ENCODE measurements around the gene SPATA31C1.
A peak's percentile ranks its signal among the peaks of the same experiment; 100 is the strongest.

The SPATA31C1 gene

DNA sequence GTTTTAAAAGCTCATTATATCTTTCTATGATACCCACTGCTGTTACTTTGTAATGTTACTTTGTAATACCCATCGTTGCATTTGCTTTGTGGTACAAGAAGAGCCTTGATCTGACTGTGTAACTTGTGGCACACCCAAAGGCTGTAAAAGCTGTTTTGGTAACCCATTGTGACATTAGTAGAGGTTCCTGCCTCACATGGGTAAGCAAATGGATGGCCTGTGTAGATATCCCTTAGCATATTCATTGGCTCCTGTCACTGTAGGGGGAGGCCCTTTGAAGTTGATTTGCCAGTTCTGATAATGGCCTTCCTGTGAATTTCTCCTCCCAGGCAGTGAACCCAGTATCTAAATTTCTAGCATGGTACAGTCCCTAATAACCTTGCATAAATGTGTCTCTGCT is 40.8 kb downstream of the SPATA31C1 start:
- no peak for DNase-seq (ENCODE audit: low read depth)
- H3K4me3 ChIP-seq (ENCODE audit: control insufficient read depth, low read depth, low read length) = no peak overlapping the region
- no peak for TF ChIP-seq CTCF (IDR thresholded peaks at IDR 0.05; ENCODE audit: control insufficient read depth, insufficient read depth, low read depth, low read length, missing control alignments)

DNA sequence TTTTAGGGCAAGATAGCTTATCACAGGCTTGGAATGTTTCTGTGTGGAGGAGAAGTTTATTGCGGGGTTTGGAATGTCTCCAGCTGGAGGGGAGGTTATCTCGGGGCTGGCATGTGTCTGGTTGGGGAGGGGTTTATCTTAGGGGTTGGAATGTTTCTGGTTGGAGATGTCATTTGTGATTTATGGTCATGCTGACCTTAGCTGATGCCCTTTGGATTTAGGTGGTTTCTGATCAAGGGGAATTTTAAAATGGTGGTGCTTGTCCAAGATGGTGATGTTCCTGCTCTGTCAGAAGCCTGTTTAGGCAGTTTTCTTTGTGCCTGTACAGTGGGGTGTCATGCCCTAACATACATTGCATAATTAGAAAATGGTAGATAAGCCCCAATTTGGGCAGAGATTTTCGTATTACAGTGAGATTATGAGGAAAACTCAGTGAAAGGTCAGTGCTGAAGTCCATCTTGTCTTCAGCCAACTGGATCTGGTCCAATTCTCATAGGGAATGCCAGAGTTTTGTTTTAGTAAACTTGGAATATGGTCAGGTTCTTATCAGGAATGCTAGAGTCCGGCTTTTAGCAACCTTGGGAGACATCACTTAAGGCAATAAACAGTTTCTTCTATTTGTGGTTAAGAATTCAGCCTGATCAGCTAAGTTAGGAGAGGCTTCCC is 42.3 kb downstream of the SPATA31C1 start:
- TF ChIP-seq CTCF (IDR thresholded peaks at IDR 0.05; ENCODE audit: control insufficient read depth, insufficient read depth, low read depth, low read length, missing control alignments) = no peak
- no peak overlapping the region for H3K4me3 ChIP-seq (ENCODE audit: control insufficient read depth, low read depth, low read length)
- DNase-seq (ENCODE audit: low read depth) = peak; percentile 20

- no peak overlapping the region for H3K4me3 ChIP-seq (ENCODE audit: control insufficient read depth, low read depth, low read length)
- no peak for TF ChIP-seq CTCF (IDR thresholded peaks at IDR 0.05; ENCODE audit: control insufficient read depth, insufficient read depth, low read depth, low read length, missing control alignments)
- DNase-seq (ENCODE audit: low read depth) = no peak
Observed at GRCh38 chr9:87963770-87964169, 46.0 kb downstream of the SPATA31C1 start.

GRCh38 chr9:87964826-87965225 is 47.1 kb downstream of the SPATA31C1 start:
- H3K4me3 ChIP-seq (ENCODE audit: control insufficient read depth, low read depth, low read length) = no peak overlapping the region
- TF ChIP-seq CTCF (IDR thresholded peaks at IDR 0.05; ENCODE audit: control insufficient read depth, insufficient read depth, low read depth, low read length, missing control alignments) = no peak
- no peak for DNase-seq (ENCODE audit: low read depth)

GRCh38 chr9:87968155-87968554 is 50.4 kb downstream of the SPATA31C1 start:
- H3K4me3 ChIP-seq (ENCODE audit: control insufficient read depth, low read depth, low read length) = no peak overlapping the region
- DNase-seq (ENCODE audit: low read depth) = no peak
- TF ChIP-seq CTCF (IDR thresholded peaks at IDR 0.05; ENCODE audit: control insufficient read depth, insufficient read depth, low read depth, low read length, missing control alignments) = no peak

GRCh38 chr9:87970602-87971001 is 52.8 kb downstream of the SPATA31C1 start:
- no peak for TF ChIP-seq CTCF (IDR thresholded peaks at IDR 0.05; ENCODE audit: control insufficient read depth, insufficient read depth, low read depth, low read length, missing control alignments)
- DNase-seq (ENCODE audit: low read depth) = no peak
- H3K4me3 ChIP-seq (ENCODE audit: control insufficient read depth, low read depth, low read length) = no peak overlapping the region

Measured in AG09309 (cell line).